Erythroblast (primary cell): ENCODE data around the gene LMAN2L.

Source experiments
- GATA1 ChIP-seq: IDR thresholded peaks from 2 replicates; pipeline ENCODE4 v1.6.1; 2011; ENCODE audit warnings: low read depth, mild to moderate bottlenecking, control low read depth, low read length, moderate library complexity
- POLR2A ChIP-seq: IDR thresholded peaks from 2 replicates; pipeline ENCODE4 v1.6.1; 2011; ENCODE audit warnings: mild to moderate bottlenecking, low read length

DNA sequence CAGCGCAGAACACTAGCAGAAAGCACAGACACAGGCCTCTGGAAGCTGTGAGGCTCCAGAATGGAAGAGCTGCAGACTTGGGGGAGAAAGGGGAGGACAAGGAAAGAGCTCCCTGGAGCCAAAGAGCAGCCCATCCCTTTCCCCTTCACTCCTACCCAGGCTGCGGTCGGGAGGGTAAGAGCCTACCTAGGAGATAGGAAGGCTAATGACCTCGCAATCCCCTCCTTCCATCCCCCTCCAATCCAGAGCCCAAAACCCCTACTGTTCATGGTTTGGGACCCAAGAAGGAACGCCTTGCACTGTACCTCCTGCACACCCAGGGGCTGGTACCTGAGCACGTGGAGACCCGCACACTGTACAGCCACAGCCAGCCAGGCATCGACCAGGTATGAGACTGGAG, 39.8 kb downstream of the LMAN2L start:
- TF ChIP-seq POLR2A = no peak
- no peak for TF ChIP-seq GATA1
